RWPE1 (cell line): ENCODE data around the gene VWDE.

Experiments
- CTCF ChIA-PET: fragments of 350-600 bp; sonication (Branson Sonifier 250); formaldehyde crosslinking; extraction: SDS; loops from one replicate; lab custom pipeline; 2021; lab: Yijun Ruan, JAX
- POLR2A ChIA-PET: fragments of 400-600 bp; formaldehyde crosslinking; extraction: SDS; loops from one replicate; lab custom pipeline; 2020; ENCODE audit warnings: antibody characterized with exemption; ENCODE audit not compliant: low non-redundant PET; lab: Yijun Ruan, JAX
- DNase-seq: peaks from one replicate; pipeline ENCODE4 v3.0.0; 2012; ENCODE audit warnings: low spot score
- H3K27ac ChIP-seq: fragments of 450-650 bp; 2 replicates; pipeline ENCODE4 v1.5.1; 2017
- TF ChIP-seq, protein P1 (sequence below): fragments of 450-650 bp; conservative IDR thresholded peaks from 2 replicates; pipeline ENCODE4 v1.5.1; 2017; ENCODE audit warnings: low read depth, mild to moderate bottlenecking

The VWDE gene

DNA sequence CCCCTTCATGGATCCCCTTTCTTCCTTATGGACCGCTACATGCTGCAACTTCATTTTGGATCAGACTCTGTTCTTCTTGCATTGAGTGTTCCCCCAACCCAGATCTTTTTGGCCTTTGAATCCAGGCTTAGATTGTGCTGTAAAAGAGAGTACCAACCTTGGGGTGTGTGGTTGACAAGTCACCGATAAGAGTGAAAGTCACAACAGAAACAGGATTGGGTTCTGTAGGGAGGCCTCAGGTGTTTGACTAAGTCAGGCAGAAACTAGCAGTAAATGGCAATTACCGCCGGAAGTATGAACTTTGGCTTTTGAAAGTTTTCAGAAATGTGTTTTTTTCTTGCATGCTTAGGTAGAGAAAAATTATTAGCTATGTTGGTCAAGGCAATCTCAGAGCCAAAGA, 103.2 kb downstream of the VWDE start:
- TF ChIP-seq, protein P1, sequence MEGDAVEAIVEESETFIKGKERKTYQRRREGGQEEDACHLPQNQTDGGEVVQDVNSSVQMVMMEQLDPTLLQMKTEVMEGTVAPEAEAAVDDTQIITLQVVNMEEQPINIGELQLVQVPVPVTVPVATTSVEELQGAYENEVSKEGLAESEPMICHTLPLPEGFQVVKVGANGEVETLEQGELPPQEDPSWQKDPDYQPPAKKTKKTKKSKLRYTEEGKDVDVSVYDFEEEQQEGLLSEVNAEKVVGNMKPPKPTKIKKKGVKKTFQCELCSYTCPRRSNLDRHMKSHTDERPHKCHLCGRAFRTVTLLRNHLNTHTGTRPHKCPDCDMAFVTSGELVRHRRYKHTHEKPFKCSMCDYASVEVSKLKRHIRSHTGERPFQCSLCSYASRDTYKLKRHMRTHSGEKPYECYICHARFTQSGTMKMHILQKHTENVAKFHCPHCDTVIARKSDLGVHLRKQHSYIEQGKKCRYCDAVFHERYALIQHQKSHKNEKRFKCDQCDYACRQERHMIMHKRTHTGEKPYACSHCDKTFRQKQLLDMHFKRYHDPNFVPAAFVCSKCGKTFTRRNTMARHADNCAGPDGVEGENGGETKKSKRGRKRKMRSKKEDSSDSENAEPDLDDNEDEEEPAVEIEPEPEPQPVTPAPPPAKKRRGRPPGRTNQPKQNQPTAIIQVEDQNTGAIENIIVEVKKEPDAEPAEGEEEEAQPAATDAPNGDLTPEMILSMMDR, result no peak
- no peak for DNase-seq
- CTCF ChIA-PET, result no interaction called here
- POLR2A ChIA-PET, result no interaction called here
- H3K27ac ChIP-seq, result no peak overlapping the region

DNA sequence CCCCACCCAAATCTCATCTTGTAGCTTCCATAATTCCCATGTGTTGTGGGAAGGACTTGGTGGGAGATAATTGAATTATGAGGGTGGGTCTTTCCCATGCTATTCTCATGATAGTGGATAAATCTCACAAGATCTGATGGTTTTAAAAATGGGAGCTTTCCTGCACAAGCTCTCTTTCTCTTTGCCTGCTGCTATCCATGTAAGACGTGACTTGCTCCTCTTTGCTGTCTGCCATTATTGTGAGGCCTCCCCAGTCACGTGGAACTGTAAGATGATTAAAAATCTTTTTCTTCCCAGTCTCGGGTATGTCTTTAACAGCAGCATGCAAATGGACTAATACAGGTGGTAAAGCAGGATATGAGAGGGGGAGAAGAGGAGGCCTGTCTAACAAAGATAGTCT, 104.3 kb downstream of the VWDE start:
- TF ChIP-seq, protein P1, result no peak
- no peak for DNase-seq
- POLR2A ChIA-PET, result no interaction called here

DNA sequence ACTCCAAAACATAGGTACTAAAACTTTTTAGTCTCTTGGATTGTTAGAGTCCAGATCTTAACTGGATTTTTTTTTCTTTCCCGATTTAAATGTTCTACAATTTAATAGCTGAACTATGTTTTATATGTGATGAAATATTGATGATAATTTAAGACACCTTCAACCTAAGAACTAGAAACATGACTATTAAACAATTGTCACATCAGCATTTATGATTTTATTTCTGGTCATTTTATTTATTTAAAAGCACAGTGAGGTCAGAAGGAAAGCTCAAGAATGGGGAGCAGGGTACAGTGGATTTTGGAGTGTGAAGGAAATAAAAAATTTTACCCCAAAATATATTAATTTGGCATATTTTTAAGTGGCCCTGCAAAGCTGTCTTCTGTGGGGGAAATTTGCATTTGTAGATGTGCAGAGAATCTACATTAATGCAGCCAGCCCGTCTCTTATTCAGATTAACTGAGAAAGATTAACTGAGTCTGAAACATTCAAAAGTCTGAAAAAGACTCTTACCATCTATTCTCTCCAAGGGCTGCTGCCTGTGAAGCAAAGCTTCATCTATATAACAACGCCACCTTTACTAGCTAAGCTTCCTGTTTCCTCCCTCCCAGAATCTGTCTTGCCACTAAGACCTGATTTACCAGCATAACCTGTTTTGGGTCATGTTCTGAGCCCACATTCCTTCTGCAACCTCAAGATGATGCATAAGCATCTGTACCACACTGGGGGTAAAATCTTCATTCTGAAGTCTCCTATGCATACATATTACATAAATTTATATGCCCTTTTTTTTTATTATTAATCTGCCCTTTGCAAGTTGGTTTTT, 106.2 kb downstream of the VWDE start:
- H3K27ac ChIP-seq, result no peak overlapping the region
- ChIA-PET CTCF (interaction anchor here (0.6 to 0.7 kb wide), 3 partner anchors 312 to 841 kb away, joined by 3 to 4 read pairs (median 3); no protein-coding TSS in a partner anchor), POLR2A (no interaction called here)
- TF ChIP-seq, protein P1, result no peak
- peak; percentile 54 for DNase-seq

More for the DNA sequence above, 104.3 kb downstream of the VWDE start:
- CTCF ChIA-PET, result interaction anchor here (1.0 kb wide), 1 partner anchor 23 kb away, joined by 4 read pairs; no protein-coding TSS in a partner anchor
- no peak overlapping the region for H3K27ac ChIP-seq

DNA sequence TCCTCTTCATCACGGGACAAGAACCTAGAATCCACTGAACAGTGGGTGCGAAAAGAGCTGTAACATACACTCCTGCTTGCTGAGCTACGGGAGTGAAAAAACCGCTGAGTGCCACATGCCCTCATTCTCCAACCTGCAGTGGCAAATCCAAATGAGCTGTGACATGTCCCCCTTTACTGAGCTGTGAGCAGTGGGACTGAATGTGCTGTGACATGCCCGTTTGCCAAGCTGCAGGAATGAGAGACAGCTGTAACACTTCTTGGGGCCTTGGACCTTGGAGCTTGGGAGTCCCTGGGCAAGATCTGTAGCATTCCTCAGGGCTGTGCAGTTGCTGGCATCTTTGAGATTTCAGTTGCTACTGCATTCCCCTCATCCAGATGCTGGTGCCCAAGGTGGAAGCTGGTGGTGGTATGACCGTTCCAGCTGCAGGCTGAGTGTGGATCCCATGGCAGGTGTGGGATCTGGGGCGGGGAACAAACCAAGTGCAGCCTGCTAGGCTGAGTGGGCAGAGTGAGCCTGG, 107.6 kb downstream of the VWDE start:
- TF ChIP-seq, protein P1, result no peak
- H3K27ac ChIP-seq, result no peak overlapping the region
- DNase-seq, result no peak
- POLR2A ChIA-PET, result no interaction called here
- CTCF ChIA-PET, result interaction anchor here (0.8 to 0.9 kb wide), 2 partner anchors 8 to 26 kb away, joined by 4 to 6 read pairs; no protein-coding TSS in a partner anchor

DNA sequence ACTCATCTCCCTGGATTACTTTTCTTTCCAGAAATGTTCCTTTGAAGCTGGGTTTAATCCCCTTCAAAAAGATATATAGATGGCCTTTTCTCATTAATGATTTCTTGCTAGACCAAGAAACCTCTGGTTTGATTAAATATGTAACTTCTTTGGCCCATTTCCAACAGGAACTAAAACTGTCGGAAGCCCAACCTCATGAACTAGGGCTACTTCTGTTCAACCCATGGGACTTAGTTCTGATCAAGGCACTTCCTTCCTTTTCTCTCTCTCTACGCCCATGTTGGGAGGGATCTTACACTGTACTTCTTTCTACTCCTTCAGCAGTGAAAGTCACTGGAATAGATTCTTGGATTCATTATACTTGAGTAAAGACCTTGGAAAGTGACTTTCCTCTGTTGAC, 109.0 kb downstream of the VWDE start:
- DNase-seq, result no peak
- no peak overlapping the region for H3K27ac ChIP-seq
- ChIA-PET POLR2A (no interaction called here), CTCF (interaction anchor here (0.6 kb wide), 1 partner anchor 331 kb away, joined by 3 read pairs; no protein-coding TSS in a partner anchor)
- TF ChIP-seq, protein P1, result no peak

DNA sequence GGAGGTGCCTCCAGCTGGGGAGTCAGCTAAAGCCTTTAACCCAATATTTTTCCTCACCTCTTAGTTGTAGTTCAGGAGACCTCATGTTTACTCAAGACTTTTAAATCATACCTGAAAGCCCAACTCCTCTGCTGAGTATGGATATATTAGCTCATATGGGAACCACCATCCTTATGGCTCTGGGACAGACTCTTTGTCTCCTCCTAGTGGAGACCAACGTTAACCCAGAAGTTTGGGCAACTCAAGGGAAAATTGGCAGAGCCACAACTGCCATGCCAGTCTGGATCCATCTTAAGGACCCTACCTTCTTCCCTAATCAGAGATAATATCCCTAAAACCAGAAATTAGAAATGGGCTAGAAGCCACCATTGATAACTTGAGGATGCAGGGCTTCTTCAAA, 111.8 kb downstream of the VWDE start:
- H3K27ac ChIP-seq, result no peak overlapping the region
- ChIA-PET CTCF (interaction anchor here (0.6 kb wide), 1 partner anchor 304 kb away, joined by 3 read pairs; no protein-coding TSS in a partner anchor), POLR2A (no interaction called here)
- TF ChIP-seq, protein P1, result no peak
- DNase-seq, result no peak
